Heart right ventricle (tissue), 16 donors: Measurements from ENCODE around the gene MARCKSL1. TPM values are rescaled to one million over a fixed set of nuclear protein-coding genes. Genes with fewer than 3 reads are reported as not detected.

Source experiments
- ATAC-seq, 8 donors: fragments of 200-7000 bp; cut with Tn5 transposase; one replicate each; pipeline ENCODE4 v1.9.1; 2020; ENCODE audit warnings: mild to moderate bottlenecking in 8 of 8, moderate library complexity in 8 of 8, moderate number of reproducible peaks in 1 of 8
- DNase-seq, 2 donors: peaks; one replicate each; pipeline ENCODE4 v3.0.0-alpha.2; 2020
- H3K27ac ChIP-seq, 10 donors: fragments of 200-600 bp; sonication (generic) in 2 of 10; one replicate each; pipeline versions ENCODE4 v1.5.0 to v1.8.0; 2020 to 2022; ENCODE audit warnings: mild to moderate bottlenecking in 3 of 10
- H3K27me3 ChIP-seq, 7 donors: fragments of 200-600 bp; one replicate each; pipeline ENCODE4 v1.8.0; 2021 to 2022; ENCODE audit warnings: mild to moderate bottlenecking in 2 of 7
- H3K36me3 ChIP-seq, 9 donors: fragments of 200-600 bp; sonication (generic) in 1 of 9; one replicate each; pipeline versions ENCODE4 v1.5.0 to v1.8.0; 2020 to 2022; ENCODE audit warnings: mild to moderate bottlenecking in 2 of 9
- H3K4me1 ChIP-seq, 9 donors: fragments of 200-600 bp; sonication (generic) in 1 of 9; one replicate each; pipeline versions ENCODE4 v1.5.0 to v1.8.0; 2020 to 2022; ENCODE audit warnings: mild to moderate bottlenecking in 4 of 9
- H3K4me3 ChIP-seq, 10 donors: fragments of 200-600 bp; sonication (generic) in 2 of 10; one replicate each; pipeline versions ENCODE4 v1.5.0 to v1.8.0; 2020 to 2022; ENCODE audit warnings: mild to moderate bottlenecking in 7 of 10, moderate library complexity in 2 of 10
- H3K9me3 ChIP-seq, 11 donors: fragments of 200-600 bp in 10 of 11; sonication (generic) in 2 of 11; one replicate each; pipeline versions ENCODE4 v1.5.0 to v1.8.0; 2013 to 2022; ENCODE audit warnings: mild to moderate bottlenecking in 2 of 11, control low read depth in 1 of 11, moderate library complexity in 1 of 11
- CTCF ChIP-seq, 9 donors: fragments of 200-600 bp; sonication (generic) in 2 of 9; IDR thresholded peaks; one replicate each; pipeline versions ENCODE4 v1.5.0 to v1.8.0; 2021 to 2022; ENCODE audit warnings: antibody characterized with exemption in 9 of 9, mild to moderate bottlenecking in 5 of 9, moderate library complexity in 1 of 9
- WGBS, 2 donors: extraction: QIAGEN DNeasy Blood & Tissue Kit; methylation state at CpG; one replicate each; pipeline ENCODE4 v1.1.7; 2013; ENCODE audit warnings: inconsistent platforms in 1 of 2; 5-methylcytosine and 5-hydroxymethylcytosine counted together
- intact Hi-C, 10 donors: fragments of 100-400 bp; cut with DNase I; formaldehyde crosslinking; loops; one replicate each; pipeline versions ENCODE4 v1.11.1 to v1.14.2; 2022
- polyA plus RNA-seq, 2 donors: library from polyadenylated mRNA; stranded (reverse); fragments of 200-250 nt; gene quantifications; one replicate each; pipeline ENCODE4 v1.2.3, GENCODE V29; 2013
- total RNA-seq, 10 donors: library from RNA; stranded (reverse); fragmentation: NEBNext Ultra II Directional in 3 of 10; extraction: Animal tissue kit (Norgen Biotek cat#: 25700) in 3 of 10; gene quantifications; one replicate each; pipeline versions ENCODE4 v1.2.1 to v1.2.4, GENCODE V29; 2021 to 2023
- donor health status: Arrhythmogenic right ventricular cardiomyopathy.
- donor health status: ischemic (EF 13 %, LVEDD 7.1; RV severe dilation, severe dysfunction).
- donor health status: healthy with polysubstance abuse.
- donor health status: DM: no; HTN: yes; CAD: no.
- donor health status: DM: no; HTN: no; CAD: no.
- donor health status: ischemic (EF 25% LVEDD 6.9; RV normal size, moderate dysfunction).
- donor health status: ischemic (EF 25% LVEDD 5.7; RV mildly dilated, moderate dysfunction).
- donor health status: healthy.
- donor health status: DM: yes; HTN: yes; CAD: no.
- donor health status: Ischemic cardiomyopathy.
- donor health status: ischemic (EF 35%, LVEDD 5.7; RV mildly dilated, moderate dysfunction).
- donor health status: nonischemic (EF 11% LVEDD 7.7; RV severe dilation, severe dysfunction).
- donor health status: DM: yes; HTN: yes; CAD: no.
- donor health status: PGD.
- donor health status: ischemic (EF 29% LVEDD 5.4; RV normal size, mild dysfunction).
- donor health status: nonischemic (EF 23%, LVEDD 6.1; RV moderate dilation, normal function).

MARCKSL1 gene
- total and polyA plus RNA-seq, 12 donors = 6.3 to 61.1 (median 16.2) TPM

- Histone ChIP-seq H3K27me3 (peaks cover 0 to 11% (median 0%) of the 10 kb centered on the region in 7 donors), H3K9me3 (no peaks in the 10 kb centered on the region), H3K4me3 (no peak overlapping the region), H3K36me3 (peaks cover 0 to 71% (median 45%) of the 10 kb centered on the region in 9 donors), H3K27ac (peak overlapping the region in 2 of 10 donors; percentile 10 to 26), H3K4me1 (peaks cover 0 to 31% (median 27%) of the 10 kb centered on the region in 9 donors)
- ATAC-seq (no peak), DNase-seq (no peak)
- intact Hi-C loops = no loop called here
- TF ChIP-seq CTCF (IDR thresholded peaks at IDR 0.05) = no peak
- 83 to 86% methylated on average over 3 of the region's 3 CpGs for WGBS, 2 donors
Observed at GRCh38 chr1:32332290-32333079, 3.5 kb downstream of the MARCKSL1 start.

GRCh38 chr1:32331549-32331948 lies 4.5 kb downstream of the MARCKSL1 start:
- Histone ChIP-seq H3K36me3 (peaks cover 0 to 80% (median 51%) of the 10 kb centered on the region in 9 donors), H3K27ac (no peak overlapping the region), H3K27me3 (peaks cover 0 to 11% (median 0%) of the 10 kb centered on the region in 7 donors), H3K4me1 (peaks cover 0 to 22% (median 17%) of the 10 kb centered on the region in 9 donors), H3K9me3 (no peaks in the 10 kb centered on the region), H3K4me3 (no peak overlapping the region)
- 89 to 91% methylated on average over 12 of the region's 12 CpGs for WGBS, 2 donors
- ATAC-seq = no peak
- intact Hi-C loops = no loop called here
- DNase-seq = no peak
- no peak for TF ChIP-seq CTCF (IDR thresholded peaks at IDR 0.05)

GRCh38 chr1:32330558-32331151 lies 5.4 kb downstream of the MARCKSL1 start:
- DNase-seq = no peak
- peaks cover 0 to 17% (median 13%) of the 10 kb centered on the region in 9 donors for H3K4me1 ChIP-seq
- peaks cover 0 to 11% (median 0%) of the 10 kb centered on the region in 7 donors for H3K27me3 ChIP-seq
- H3K4me3 ChIP-seq = no peak overlapping the region
- H3K9me3 ChIP-seq = no peaks in the 10 kb centered on the region
- 90 to 92% methylated on average over 12 of the region's 12 CpGs for WGBS, 2 donors
- H3K27ac ChIP-seq = no peak overlapping the region
- no peak for TF ChIP-seq CTCF (IDR thresholded peaks at IDR 0.05)
- intact Hi-C loops = no loop called here
- ATAC-seq = no peak
- peaks cover 0 to 89% (median 58%) of the 10 kb centered on the region in 9 donors for H3K36me3 ChIP-seq

GRCh38 chr1:32329931-32330466 lies 6.0 kb downstream of the MARCKSL1 start:
- Histone ChIP-seq H3K27me3 (peaks cover 0 to 7% (median 0%) of the 10 kb centered on the region in 7 donors), H3K36me3 (peaks cover 0 to 96% (median 60%) of the 10 kb centered on the region in 9 donors), H3K27ac (no peak overlapping the region), H3K4me3 (no peak overlapping the region), H3K4me1 (peaks cover 0 to 16% (median 9%) of the 10 kb centered on the region in 9 donors), H3K9me3 (no peaks in the 10 kb centered on the region)
- TF ChIP-seq CTCF (IDR thresholded peaks at IDR 0.05) = no peak
- DNase-seq (no peak), ATAC-seq (no peak)
- WGBS, 2 donors = 90 to 93% methylated on average over 4 of the region's 4 CpGs
- intact Hi-C loops = loop anchor here in 2 of 10 donors (5.0 to 10.0 kb wide), 2 partner anchors 93 to 105 kb away; partner anchors contain the start of genes EIF3I (in 1 of the 2) and TMEM234 (in 1 of the 2)
